Calu3 (cell line): ENCODE data around the gene L1CAM. TPM values are rescaled to one million over a fixed set of nuclear protein-coding genes. Genes with fewer than 3 reads are reported as not detected.

Experiments used
- BruUV-seq: library from RNA; stranded (reverse); fragments of 400-500 nt; replicated peaks from 2 replicates; lab custom pipeline; 2021; lab: Mats Ljungman, UMichigan
- CTCF ChIA-PET: fragments of 300-600 bp; sonication (Branson Sonifier 250); formaldehyde crosslinking; loops from one replicate; lab custom pipeline; 2022; ENCODE audit warnings: antibody characterized with exemption; lab: Charles Lee
- DNase-seq: peaks from one replicate; pipeline ENCODE4 v3.0.0; 2022
- H3K27ac Mint-ChIP-seq: one replicate; pipeline ENCODE4 v1.8.0; 2022; ENCODE audit warnings: mixed read lengths; ENCODE audit not compliant: unreplicated experiment
- H3K27me3 Mint-ChIP-seq: one replicate; pipeline ENCODE4 v1.8.0; 2022; ENCODE audit warnings: mixed read lengths; ENCODE audit not compliant: unreplicated experiment
- H3K36me3 Mint-ChIP-seq: one replicate; pipeline ENCODE4 v1.8.0; 2022; ENCODE audit warnings: mild to moderate bottlenecking, moderate library complexity, mixed read lengths; ENCODE audit not compliant: insufficient read depth, unreplicated experiment
- H3K4me1 Mint-ChIP-seq: one replicate; pipeline ENCODE4 v1.8.0; 2022; ENCODE audit warnings: mild to moderate bottlenecking, low read depth, mixed read lengths; ENCODE audit not compliant: unreplicated experiment
- H3K4me3 Mint-ChIP-seq: one replicate; pipeline ENCODE4 v1.8.0; 2022; ENCODE audit warnings: mild to moderate bottlenecking, low read depth, moderate library complexity, mixed read lengths; ENCODE audit not compliant: unreplicated experiment
- H3K9me3 Mint-ChIP-seq: one replicate; pipeline ENCODE4 v1.8.0; 2022; ENCODE audit warnings: low read depth, mixed read lengths; ENCODE audit not compliant: unreplicated experiment
- CTCF ChIP-seq: fragments of 200-600 bp; IDR thresholded peaks from one replicate; pipeline ENCODE4 v1.8.0; 2022; ENCODE audit warnings: antibody characterized with exemption; ENCODE audit not compliant: unreplicated experiment
- intact Hi-C: fragments of 100-400 bp; cut with micrococcal nuclease; formaldehyde crosslinking; loops from one replicate; pipeline ENCODE4 v1.10.0; 2022; ENCODE audit not compliant: unreplicated experiment
- total RNA-seq: library from RNA; stranded (reverse); gene quantifications from 2 replicates; pipeline ENCODE4 v1.2.3, GENCODE V29; 2022

L1CAM gene
- total RNA-seq, 1 experiment from 2014 or later: 14.2 TPM

GRCh38 chrX:153851981-153852380 is 34.0 kb downstream of the L1CAM start:
- intact Hi-C loops: no loop called here

DNA sequence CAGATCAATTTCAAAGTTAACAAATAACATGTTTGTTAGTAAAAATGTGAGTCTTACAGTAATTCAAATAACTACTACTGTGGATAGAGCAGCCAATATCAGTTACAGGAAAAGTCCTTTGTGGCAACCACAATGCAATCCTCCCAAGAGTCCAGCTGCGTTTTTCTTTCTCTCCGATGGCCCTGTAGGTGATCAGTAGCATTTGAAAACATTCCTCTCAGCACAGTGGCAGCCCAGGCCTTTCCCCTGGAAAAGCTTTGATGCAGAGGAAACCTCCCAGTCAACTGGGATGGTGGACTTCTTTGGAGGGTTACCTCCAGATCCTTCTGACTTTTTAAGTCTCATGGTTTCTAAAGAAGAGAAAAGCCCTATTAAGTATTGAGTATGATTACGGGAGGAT is 37.6 kb downstream of the L1CAM start:
- no peak for DNase-seq
- TF ChIP-seq CTCF: no peak
- Mint-ChIP-seq H3K36me3 (no peaks in the 10 kb centered on the region), H3K27ac (no peak overlapping the region), H3K4me3 (no peak overlapping the region), H3K4me1 (no peaks in the 10 kb centered on the region), H3K9me3 (no peaks in the 10 kb centered on the region), H3K27me3 (peaks cover 58% of the 10 kb centered on the region)
- intact Hi-C loops: no loop called here
- CTCF ChIA-PET: no interaction called here
- BruUV-seq: no TSS peak

More at GRCh38 chrX:153851981-153852380, 34.0 kb downstream of the L1CAM start:
- TF ChIP-seq CTCF: no peak
- Mint-ChIP-seq H3K27ac (no peak overlapping the region), H3K4me1 (no peaks in the 10 kb centered on the region), H3K4me3 (no peak overlapping the region), H3K9me3 (no peaks in the 10 kb centered on the region), H3K36me3 (no peaks in the 10 kb centered on the region), H3K27me3 (peaks cover 54% of the 10 kb centered on the region)
- BruUV-seq: no TSS peak
- no peak for DNase-seq
- CTCF ChIA-PET: no interaction called here

GRCh38 chrX:153845842-153846241 is 40.1 kb downstream of the L1CAM start:
- H3K36me3 Mint-ChIP-seq: no peaks in the 10 kb centered on the region
- peaks cover 52% of the 10 kb centered on the region for H3K27me3 Mint-ChIP-seq
- intact Hi-C loops: no loop called here
- CTCF ChIA-PET: no interaction called here
- no peak overlapping the region for H3K27ac Mint-ChIP-seq
- BruUV-seq: no TSS peak
- no peaks in the 10 kb centered on the region for H3K9me3 Mint-ChIP-seq
- TF ChIP-seq CTCF: no peak
- no peaks in the 10 kb centered on the region for H3K4me1 Mint-ChIP-seq
- DNase-seq: no peak
- H3K4me3 Mint-ChIP-seq: no peak overlapping the region

- intact Hi-C loops: no loop called here
- Mint-ChIP-seq H3K4me1 (no peaks in the 10 kb centered on the region), H3K27me3 (peaks cover 51% of the 10 kb centered on the region), H3K9me3 (no peaks in the 10 kb centered on the region), H3K27ac (no peak overlapping the region), H3K4me3 (no peak overlapping the region), H3K36me3 (no peaks in the 10 kb centered on the region)
- CTCF ChIA-PET: no interaction called here
- no peak for TF ChIP-seq CTCF
- DNase-seq: no peak
- BruUV-seq: no TSS peak
Observed at GRCh38 chrX:153845195-153845594, 40.8 kb downstream of the L1CAM start.
